Activated CD8-positive, alpha-beta T cell treated with anti-CD3 and anti-CD28 coated beads for 36 hours (primary cell): ENCODE data around the gene MT1B. TPM values are rescaled to one million over a fixed set of nuclear protein-coding genes. Genes with fewer than 3 reads are reported as not detected.

Experiments
- ATAC-seq: fragments of 200-7000 bp; cut with Tn5 transposase; one replicate; pipeline ENCODE4 v1.10.0; 2021; ENCODE audit warnings: mild to moderate bottlenecking, moderate library complexity
- CTCF ChIA-PET: fragments of 350-600 bp; sonication (Branson Sonifier 250); formaldehyde crosslinking; loops from one replicate; lab custom pipeline; 2021; ENCODE audit warnings: antibody characterized with exemption; lab: Charles Lee
- POLR2A ChIA-PET: fragments of 350-600 bp; sonication (Branson Sonifier 250); formaldehyde crosslinking; loops from one replicate; lab custom pipeline; 2021; ENCODE audit warnings: antibody characterized with exemption; lab: Charles Lee
- DNase-seq: peaks from one replicate; pipeline ENCODE4 v3.0.0-alpha.2; 2020
- H3K27ac Mint-ChIP-seq: one replicate; pipeline ENCODE4 v1.8.0; 2021; ENCODE audit warnings: mild to moderate bottlenecking, mixed read lengths
- H3K27me3 Mint-ChIP-seq: one replicate; pipeline ENCODE4 v1.8.0; 2021; ENCODE audit warnings: mixed read lengths
- H3K36me3 Mint-ChIP-seq: one replicate; pipeline ENCODE4 v1.8.0; 2021; ENCODE audit warnings: low read depth, mixed read lengths
- H3K4me1 Mint-ChIP-seq: one replicate; pipeline ENCODE4 v1.8.0; 2021; ENCODE audit warnings: low read depth, mixed read lengths
- H3K4me3 Mint-ChIP-seq: one replicate; pipeline ENCODE4 v1.8.0; 2021; ENCODE audit warnings: mild to moderate bottlenecking, moderate library complexity, mixed read lengths
- H3K9me3 Mint-ChIP-seq: one replicate; pipeline ENCODE4 v1.8.0; 2021; ENCODE audit warnings: mixed read lengths
- CTCF ChIP-seq: fragments of 200-600 bp; IDR thresholded peaks from one replicate; pipeline ENCODE4 v1.8.0; 2022; ENCODE audit warnings: antibody characterized with exemption, mild to moderate bottlenecking
- intact Hi-C: fragments of 100-400 bp; cut with micrococcal nuclease; formaldehyde crosslinking; loops from one replicate; pipeline ENCODE4 v1.10.0; 2022
- total RNA-seq, 2 experiments: library from RNA; stranded (reverse); gene quantifications; one replicate each; pipeline ENCODE4 v1.2.3, GENCODE V29; 2021

Gene MT1B
- total RNA-seq, 2 experiments from 2014 or later, result not detected

DNA sequence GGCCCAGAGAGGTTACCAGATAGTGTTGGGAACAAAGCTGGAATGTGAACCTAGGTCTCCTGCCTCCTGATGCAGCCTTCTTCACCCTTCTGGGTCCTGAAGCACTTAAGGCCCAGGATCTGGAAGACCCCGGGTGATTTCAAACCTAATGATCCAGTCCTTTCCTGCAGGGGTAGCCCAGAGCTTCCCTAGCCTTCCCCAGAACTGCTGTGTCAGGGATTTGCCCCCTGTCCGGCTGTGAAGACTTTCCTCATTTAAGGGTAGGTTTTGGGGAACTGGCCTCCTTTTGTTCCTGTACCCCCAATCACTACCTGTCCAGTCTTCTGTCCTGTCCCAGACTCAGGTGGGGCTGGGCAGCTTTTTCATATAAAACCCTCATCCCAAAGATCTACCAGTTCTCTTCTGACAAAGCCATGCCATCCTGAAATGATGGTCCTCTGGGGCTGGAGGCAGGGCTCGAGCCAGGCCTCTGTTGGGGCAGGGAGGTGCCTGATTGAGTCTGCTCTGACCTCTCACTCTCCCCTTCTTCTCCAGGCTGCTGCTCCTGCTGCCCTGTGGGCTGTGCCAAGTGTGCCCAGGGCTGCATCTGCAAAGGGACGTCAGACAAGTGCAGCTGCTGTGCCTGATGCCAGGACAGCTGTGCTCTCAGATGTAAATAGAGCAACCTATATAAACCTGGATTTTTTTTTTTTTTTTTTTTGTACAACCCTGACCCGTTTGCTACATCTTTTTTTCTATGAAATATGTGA is 31.9 kb downstream of the MT1B start:
- Mint-ChIP-seq H3K4me3 (peak overlapping the region; percentile 86), H3K36me3 (peaks cover 12% of the 10 kb centered on the region), H3K4me1 (peaks cover 21% of the 10 kb centered on the region), H3K9me3 (no peaks in the 10 kb centered on the region), H3K27me3 (no peaks in the 10 kb centered on the region), H3K27ac (no peak overlapping the region)
- DNase-seq (no peak), ATAC-seq (no peak)
- intact Hi-C loops, result loop anchor here (5.0 kb wide), 1 partner anchor 71 kb away; no protein-coding TSS in a partner anchor
- CTCF ChIA-PET, result interaction anchor here (0.9 to 2.4 kb wide), 6 partner anchors 10 to 107 kb away, joined by 3 to 17 read pairs (median 5); no protein-coding TSS in a partner anchor
- no peak for TF ChIP-seq CTCF
- POLR2A ChIA-PET, result interaction anchor here (0.9 to 2.5 kb wide), 10 partner anchors 13 to 344 kb away, joined by 3 to 13 read pairs (median 4); partner anchors contain the start of genes MT1G and MT2A

GRCh38 chr16:56684256-56684925 is 32.7 kb downstream of the MT1B start:
- Mint-ChIP-seq H3K36me3 (peaks cover 12% of the 10 kb centered on the region), H3K4me3 (peak overlapping the region; percentile 86), H3K9me3 (no peaks in the 10 kb centered on the region), H3K4me1 (peaks cover 21% of the 10 kb centered on the region), H3K27ac (no peak overlapping the region), H3K27me3 (no peaks in the 10 kb centered on the region)
- ChIA-PET CTCF (interaction anchor here (1.0 to 2.4 kb wide), 5 partner anchors 14 to 107 kb away, joined by 3 to 17 read pairs (median 5); no protein-coding TSS in a partner anchor), POLR2A (interaction anchor here (0.8 to 1.4 kb wide), 5 partner anchors 8 to 305 kb away, joined by 3 to 4 read pairs (median 4); partner anchors contain the start of gene NLRC5)
- DNase-seq (no peak), ATAC-seq (no peak)
- intact Hi-C loops, result loop anchor here (5.0 kb wide), 1 partner anchor 72 kb away; no protein-coding TSS in a partner anchor
- TF ChIP-seq CTCF, result no peak

DNA sequence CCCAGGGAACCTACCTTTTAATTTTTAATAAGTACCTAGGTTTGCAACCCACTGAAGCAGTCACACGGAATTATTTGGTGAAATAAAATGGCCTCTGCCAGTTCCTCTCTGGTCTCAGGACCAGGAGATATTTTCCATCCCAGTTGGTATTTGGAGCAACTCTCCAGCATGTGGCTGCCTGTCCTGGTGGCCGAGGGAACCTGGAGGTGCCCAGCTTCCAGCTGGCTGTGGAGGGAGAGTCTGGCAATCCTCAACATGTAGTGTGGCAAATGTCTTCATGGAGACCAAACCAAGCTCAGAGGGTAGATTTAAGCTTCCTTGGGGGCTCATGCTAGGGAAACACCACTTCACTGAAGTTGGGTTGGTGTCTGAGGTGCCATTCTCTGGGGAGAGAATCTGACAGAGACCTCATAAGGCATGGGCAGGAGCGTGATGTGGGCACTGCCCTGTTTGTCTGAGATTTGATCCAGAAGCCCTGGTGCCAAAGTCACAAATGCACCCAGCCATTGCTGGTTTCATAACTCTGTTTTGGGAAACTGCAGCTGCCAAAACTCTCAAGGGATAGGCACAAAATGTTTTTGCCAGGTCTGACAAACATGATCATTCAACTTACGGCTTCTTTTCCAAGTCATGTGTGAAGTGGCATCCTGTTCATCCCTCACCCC is 33.4 kb downstream of the MT1B start:
- CTCF ChIA-PET, result interaction anchor here (1.0 to 2.0 kb wide), 4 partner anchors 13 to 107 kb away, joined by 3 to 7 read pairs (median 4); no protein-coding TSS in a partner anchor
- no peak for ATAC-seq
- H3K36me3 Mint-ChIP-seq, result peaks cover 12% of the 10 kb centered on the region
- DNase-seq, result no peak
- H3K9me3 Mint-ChIP-seq, result no peaks in the 10 kb centered on the region
- peaks cover 21% of the 10 kb centered on the region for H3K4me1 Mint-ChIP-seq
- no peak overlapping the region for H3K4me3 Mint-ChIP-seq
- no peak for TF ChIP-seq CTCF
- no peak overlapping the region for H3K27ac Mint-ChIP-seq
- no peaks in the 10 kb centered on the region for H3K27me3 Mint-ChIP-seq
- POLR2A ChIA-PET, result interaction anchor here (0.8 to 1.4 kb wide), 4 partner anchors 9 to 304 kb away, joined by 3 to 4 read pairs (median 4); partner anchors contain the start of gene NLRC5
- intact Hi-C loops, result loop anchor here (5.0 kb wide), 1 partner anchor 73 kb away; no protein-coding TSS in a partner anchor

GRCh38 chr16:56686758-56687157 is 35.1 kb downstream of the MT1B start:
- no peak overlapping the region for H3K4me3 Mint-ChIP-seq

More at GRCh38 chr16:56686758-56687157, 35.1 kb downstream of the MT1B start:
- H3K36me3 Mint-ChIP-seq, result peaks cover 12% of the 10 kb centered on the region
- ATAC-seq (no peak), DNase-seq (no peak)
- ChIA-PET CTCF (no interaction called here), POLR2A (no interaction called here)
- no peak for TF ChIP-seq CTCF
- intact Hi-C loops, result no loop called here
- no peak overlapping the region for H3K27ac Mint-ChIP-seq
- no peaks in the 10 kb centered on the region for H3K27me3 Mint-ChIP-seq
- peaks cover 15% of the 10 kb centered on the region for H3K4me1 Mint-ChIP-seq
- no peaks in the 10 kb centered on the region for H3K9me3 Mint-ChIP-seq
